GM18502 (cell line): ENCODE data around the gene CACNA2D2.

ENCODE experiments used
- ATAC-seq: cut with Tn5 transposase; IDR thresholded peaks from one replicate; pipeline ENCODE4 v1.9.1; 2021; ENCODE audit warnings: mild to moderate bottlenecking; ENCODE audit not compliant: unreplicated experiment, poor library complexity

Gene CACNA2D2

DNA sequence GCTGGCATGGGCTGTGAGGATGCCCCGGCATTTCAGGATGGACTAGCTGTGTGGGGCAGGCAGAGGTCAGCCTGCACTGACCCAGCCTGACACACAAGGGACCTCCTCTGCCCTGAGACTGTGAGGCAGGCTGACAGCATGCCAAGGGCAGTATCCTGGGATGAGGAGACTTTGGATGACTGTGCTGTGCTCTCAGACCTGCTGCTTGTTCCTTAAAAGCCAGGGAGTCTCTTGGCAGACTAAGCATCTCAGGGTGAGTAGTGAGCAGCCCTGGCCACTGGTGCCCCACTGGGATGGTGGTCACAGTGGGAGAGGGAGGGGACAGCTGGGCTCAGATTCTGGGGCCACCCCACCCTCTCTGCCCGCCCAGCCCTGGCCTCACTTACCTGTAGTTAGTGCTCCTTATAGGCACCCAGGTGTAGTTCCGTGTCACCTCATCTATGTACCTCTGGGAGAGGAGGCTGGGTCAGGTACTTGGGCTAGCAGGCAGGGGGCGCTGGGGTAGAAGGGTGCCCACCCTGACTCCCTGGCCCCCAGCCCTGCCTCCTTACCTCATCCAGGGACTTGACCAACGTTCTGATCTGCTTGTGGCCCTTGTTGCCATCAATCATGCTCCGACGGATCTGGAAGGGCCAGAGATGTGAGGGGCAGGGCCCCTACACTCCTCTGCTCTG lies 128.0 kb downstream of the CACNA2D2 start:
- ATAC-seq: no peak

DNA sequence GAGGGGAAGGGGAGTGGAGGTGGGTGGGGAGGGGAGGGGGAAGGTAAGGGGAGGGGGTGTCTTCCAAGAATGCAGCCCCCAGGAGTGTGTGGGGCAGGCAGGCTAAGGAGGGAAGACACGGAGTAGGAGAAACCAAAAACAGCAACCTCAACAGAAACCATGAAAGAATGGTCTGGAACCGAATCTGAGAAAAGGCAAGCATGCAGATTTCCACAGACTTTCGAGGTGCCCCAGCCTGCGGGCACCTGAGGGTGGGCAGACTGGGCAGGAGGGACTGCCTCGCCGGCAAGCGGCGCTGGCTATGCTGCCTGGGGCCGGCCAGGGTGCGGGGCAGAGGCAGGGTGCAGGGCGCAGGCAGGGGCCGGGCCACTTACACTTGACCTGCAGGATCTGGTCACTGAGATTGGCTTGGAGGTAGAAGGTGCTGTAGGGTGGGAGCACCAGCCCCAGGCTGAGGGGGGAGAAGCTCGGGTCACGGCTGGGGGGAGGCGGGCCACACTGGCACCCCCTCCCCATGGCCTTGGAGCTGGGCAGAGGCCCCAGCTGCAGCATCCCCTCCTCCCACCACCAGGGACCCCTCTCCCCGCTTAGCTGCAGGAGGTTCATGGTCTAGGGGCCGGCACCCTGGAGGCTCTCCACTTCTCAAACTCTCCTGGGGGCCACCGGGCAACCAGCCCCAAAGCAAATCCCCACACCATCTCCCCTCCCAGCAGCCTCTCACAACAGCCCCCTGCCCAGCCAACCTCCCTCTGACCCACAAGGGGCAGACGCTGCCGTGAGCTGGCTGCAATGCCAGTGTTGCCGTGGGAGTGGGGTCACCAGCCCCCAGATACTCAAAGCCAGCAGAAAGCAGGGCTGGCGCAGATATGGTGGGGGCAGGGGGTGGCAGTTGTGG lies 128.8 kb downstream of the CACNA2D2 start:
- ATAC-seq: no peak

DNA sequence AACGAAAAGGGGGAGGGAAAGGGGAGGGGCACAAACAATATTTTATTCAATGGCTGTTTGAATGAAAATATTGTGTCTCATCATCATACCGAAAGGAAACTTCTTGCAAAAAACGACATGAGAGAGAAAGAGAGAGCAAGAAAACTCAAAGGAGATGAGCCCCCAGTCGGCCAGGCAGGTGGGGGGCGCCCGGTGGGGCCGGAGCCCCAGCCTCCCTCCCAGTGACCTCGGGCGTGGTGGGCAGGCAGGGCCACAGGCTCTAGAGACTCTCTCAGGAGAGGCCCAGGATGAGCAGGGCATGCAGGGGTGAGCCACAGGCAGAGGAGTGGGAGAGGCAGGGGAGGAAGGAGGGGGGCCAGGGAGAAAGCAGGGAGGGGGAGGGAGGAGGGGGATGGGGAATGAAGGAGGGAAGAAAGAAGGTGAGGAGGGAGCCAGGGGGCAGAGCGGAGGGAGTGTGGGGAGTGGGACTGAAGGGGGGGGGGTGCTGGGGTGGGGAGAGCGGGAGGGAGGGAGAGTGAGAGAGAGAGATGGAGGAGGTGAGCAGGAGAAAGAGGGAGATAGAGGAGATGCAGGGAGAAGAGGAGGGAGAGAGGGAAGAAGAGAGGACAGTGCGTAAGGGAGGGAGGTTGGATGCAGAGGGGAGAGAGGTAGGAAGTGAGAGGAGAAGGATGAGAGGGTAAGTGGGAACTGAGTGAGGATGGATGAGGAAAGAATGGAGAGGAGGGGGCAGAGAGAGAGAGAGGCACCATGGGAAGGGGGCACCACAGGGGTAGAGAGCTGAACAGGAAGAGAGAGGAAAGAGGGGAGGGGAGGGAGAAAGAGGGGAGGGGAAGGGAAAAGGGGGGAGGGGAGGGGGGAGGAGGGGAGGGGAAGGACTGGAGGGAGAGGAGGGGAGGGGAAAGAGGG lies 130.0 kb downstream of the CACNA2D2 start:
- no peak for ATAC-seq

DNA sequence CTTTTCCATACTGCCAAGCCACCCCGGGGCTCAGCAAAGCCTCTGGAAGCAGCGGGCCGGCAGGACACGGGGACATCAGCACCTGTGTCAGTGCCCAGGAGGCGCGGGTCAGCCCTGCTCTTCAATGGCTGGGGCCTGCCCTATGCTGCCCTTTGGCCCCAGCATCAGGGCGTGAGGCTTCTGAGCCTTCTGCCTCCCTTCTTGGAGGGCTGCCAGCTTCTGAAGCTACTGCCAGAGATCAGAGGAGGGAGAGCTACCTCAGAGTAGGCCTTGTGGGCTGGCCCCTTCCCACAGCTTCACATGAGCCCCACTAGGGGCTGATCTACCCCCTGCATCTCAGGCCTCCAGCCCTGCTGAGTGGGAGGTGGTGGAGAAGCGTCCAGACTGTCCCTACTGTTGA lies 131.1 kb downstream of the CACNA2D2 start:
- ATAC-seq: no peak

DNA sequence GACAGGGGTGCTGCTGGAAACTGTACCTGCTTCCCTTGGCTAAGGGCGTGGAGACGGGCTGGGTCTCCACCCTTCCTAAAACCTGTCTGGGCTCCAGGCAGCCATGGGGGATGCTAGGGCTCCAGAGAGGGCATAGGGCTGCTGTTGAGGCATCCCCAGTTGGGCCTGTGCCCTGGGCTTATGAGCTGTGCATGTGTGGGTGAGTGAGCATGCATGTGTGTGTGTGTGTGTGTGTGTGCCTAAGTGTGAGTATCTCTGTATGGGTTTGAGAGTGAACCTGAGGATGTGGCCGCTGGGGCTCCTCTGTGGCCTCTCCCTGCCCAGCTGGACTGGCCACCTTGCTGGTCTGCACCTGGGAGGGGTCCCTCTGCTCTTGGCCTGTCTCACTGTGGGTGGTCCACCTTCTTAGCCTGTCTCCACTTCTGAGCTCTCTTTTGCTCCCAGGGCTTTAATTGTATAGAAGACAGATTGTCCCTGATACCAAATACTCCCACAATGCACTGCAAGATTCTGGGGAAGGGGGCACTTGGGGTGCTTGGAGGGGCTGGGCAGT lies 132.2 kb downstream of the CACNA2D2 start:
- ATAC-seq: no peak

DNA sequence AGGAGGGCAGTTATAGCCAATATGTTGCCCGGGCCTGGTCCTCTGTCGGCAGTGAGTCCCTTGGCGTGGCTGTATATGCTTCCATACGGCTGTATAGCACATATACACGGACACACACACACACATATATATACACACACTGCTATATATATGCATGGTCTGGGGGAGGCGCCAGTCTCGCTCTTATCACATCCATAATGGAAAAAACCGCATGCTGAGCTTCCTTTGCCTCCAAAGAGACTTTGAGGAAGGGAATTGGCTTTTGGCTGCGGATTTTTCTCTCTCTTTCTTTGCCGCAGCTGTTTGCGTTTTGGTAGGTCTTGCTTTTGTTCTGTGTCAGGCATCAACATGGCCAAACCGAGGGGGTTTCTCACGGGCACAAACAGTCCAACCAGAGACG lies 132.8 kb downstream of the CACNA2D2 start:
- ATAC-seq: no peak

DNA sequence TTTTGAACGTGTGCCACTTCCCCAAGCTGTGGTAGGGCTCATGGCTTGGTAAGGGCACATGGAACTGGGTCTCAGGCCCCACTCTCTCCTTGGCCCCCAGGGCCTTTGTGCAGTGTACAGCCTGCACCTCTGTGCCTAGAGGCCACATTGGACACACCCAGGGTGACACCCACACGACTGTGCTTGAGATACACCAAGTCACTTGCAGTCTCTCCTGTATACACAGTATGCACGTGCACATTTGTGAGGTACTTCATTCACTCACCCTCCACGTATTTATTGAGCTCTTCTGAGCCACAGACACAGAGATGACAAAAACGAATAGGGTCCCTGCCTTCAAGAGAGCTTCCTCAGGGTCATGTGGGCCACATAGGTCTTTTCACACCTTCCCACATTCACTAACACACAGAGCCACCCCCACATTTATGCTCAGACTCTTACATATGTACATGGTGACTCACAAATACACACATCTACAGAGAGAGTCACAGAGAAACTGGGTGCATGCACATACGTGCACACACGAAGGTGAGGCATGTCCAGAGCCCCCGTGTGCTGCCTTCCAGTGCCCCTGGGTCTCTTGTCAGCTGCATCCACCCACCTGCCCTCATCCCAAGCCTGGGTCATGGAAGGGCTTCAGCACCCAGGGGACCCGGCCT lies 134.3 kb downstream of the CACNA2D2 start:
- ATAC-seq: no peak

DNA sequence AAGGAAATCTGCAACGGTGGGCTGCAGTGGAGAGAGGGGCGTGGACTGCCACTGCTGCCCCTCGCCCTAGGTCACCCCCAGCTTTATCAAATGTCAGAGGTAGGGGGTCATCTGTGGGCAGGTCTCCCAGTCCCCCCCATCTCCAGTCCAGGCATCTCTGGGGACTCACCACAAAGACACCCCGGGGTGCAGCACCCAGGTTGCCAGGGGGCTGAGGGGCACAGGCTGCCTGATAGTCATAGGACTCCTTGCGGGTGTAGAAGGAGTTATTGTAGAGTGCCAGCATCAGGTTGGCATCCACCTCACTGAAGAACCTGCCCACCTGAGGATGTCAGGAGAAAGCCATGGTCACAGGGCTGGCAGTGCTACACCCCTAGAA lies 137.6 kb downstream of the CACNA2D2 start:
- ATAC-seq: no peak

DNA sequence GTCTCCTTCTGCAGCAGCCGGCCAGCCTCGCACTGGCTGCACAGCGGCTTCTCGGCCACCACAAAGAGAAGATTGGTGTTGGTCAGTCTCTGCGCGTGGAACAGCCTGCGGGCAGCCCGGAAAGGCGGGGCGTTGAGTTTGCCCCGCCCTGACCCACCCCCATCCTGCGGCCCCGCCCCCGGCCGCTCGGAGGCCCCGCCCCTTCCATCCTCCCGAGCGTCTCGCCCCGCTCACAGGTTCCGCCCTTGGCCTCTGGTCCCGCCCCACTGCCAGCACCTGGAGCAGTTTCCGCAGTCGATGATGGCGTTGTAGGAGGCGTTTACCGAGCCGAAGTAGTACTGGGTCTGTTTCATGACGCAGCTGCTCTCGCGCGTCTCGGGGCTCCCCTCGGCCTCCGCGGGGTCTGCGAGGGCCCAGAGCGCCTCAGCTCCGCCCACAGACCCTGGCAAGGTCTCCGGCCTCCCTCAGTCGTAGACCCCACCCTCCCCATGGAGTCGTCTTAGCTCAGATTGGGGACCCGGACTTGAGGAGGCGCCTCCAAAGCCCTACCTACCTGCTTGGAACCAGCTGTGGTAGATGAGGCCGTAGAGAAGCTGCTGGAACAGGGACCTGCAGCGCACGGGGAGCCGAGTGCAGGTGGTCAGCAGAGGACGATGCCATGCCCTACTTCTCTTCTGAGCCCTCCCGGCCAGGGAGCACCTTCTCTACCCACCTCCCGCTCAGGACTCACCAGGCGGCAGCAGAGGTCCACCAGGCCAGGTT lies 138.2 kb downstream of the CACNA2D2 start:
- peak; percentile 89 for ATAC-seq

DNA sequence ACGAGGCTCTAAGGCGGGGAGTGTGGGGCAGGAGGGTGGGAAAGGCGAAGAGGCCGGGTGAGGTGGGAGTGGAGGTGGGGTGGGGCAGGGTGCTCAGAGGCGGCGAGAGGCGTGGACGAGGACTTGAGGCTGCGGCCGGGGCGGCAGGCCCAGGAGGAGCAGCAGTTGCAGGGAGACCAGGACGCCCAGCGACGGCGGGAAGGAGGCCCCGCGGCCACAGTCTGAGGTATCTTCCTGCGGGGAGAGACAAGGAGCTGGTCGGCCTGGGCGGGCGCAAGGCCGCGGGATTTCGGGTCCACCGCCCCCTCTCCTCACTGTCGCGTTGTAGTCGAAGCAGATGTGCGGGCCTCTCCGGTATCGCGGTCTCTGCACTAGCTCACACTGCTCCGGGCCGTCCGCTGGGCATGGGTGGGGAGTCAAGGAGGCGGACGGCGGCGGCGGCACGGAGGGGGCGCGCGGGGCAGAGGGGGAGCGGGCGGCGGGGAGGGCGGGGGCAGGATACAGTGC lies 138.8 kb downstream of the CACNA2D2 start:
- no peak for ATAC-seq

DNA sequence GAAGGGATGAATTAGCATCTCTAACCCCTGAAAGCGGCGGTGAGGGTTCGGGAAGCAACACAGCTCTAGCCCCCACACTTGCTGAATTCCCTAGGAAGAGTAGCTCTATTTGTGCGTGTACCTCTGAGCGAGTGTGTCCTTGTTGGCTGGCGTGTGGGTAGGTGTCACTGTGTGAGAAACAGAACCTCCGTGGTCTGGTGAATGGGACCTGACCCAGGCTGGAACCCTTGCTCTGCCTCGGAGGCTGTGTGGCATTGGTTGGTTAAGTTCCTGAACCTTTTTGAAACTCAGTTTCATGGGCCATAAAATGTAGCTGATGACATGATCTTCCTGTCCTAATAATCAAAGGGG lies 143.7 kb downstream of the CACNA2D2 start:
- peak; percentile 21 for ATAC-seq

DNA sequence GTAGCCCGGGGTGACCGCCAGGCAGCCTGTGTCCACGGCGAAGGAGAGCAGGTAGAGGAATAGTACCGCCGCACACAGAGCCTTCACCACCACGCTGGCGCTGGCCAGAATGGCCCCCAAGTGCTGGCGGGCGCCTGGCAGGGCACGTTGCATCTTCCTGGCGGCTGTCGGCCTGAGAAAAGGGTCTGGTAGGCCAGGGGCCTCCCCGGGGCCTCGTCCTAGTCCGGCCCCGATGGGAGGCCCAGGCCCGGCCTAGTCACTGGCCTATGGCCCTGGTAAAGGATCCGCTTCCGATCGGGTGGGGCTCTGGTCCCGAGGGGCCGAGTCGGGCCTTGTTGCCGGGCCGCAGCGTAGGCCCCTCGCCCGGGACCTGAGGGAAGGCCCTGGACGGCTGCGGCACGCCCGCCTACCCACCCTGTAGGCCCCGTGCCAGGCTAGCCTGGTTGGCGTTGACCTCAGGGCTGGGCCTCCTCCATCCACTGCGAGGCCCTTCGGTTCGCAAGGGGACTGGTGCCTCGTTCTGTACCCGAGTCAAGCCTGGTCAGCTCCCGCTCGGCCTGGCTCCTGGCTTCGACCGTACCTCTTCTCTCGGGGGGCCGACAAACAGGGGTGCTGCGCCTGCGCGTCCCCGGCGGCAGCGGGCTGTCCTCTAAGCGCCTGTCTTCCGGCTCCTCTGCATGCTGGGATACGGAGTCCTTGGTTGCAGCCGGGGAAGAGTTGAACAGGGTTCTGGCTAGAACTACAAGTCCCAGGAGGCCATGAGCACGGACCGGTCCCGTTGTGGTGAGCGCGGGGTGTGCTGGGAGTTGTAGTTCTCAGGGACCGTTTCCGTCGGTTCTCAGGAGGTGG lies 144.3 kb downstream of the CACNA2D2 start, which contains the start of gene TMEM115:
TSS of gene TMEM115 (minus strand) at position 611 of the 849 bp plus-strand sequence. CDS start at position 153, 458 bp downstream.
- peak; percentile 99 for ATAC-seq

DNA sequence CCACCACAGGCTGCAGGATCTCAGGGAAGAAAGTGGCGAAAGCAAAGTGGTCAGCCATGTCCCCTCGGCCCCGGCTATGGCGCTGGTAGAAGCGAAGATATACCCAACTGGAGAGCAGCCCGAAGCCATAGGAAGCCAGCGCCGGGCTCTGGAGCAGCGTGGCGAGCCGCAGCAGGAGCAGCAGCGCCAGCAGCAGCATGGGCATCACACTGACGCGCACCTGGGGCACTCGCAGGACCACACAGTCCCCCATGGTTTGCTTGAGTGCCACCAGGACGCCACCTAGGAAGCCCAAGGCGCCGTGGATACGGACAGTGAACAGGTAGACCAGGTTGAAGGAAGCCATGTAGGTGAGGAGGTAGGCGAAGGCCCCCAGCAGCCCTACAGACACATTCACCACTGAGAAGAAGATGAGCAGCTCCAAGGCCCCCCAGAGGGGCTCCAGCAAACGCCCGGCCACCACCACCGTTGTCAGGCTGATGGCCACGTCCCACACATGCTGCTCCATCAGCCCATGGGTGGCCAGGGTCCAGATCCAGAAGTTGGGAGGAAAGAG lies 145.0 kb downstream of the CACNA2D2 start:
- no peak for ATAC-seq

DNA sequence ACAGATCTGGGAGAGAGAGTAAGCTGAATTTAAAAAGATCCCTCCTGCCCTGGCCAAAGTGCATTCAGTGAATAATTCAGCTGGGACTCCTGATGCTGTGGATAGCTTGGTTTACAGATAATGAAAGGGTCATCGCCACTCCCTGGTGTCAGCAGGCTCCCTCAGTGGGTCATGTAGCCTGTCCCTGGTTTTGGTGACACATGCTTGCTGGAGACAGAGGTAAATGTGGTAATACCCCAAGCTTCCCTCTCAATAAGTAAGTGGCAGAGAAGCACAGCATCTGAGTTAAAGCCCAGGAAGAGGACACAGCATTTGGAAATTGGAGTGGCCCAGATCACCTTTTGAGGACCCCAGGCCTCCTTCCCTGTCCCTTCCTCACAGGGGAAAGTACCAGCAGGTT lies 146.0 kb downstream of the CACNA2D2 start:
- ATAC-seq: no peak

DNA sequence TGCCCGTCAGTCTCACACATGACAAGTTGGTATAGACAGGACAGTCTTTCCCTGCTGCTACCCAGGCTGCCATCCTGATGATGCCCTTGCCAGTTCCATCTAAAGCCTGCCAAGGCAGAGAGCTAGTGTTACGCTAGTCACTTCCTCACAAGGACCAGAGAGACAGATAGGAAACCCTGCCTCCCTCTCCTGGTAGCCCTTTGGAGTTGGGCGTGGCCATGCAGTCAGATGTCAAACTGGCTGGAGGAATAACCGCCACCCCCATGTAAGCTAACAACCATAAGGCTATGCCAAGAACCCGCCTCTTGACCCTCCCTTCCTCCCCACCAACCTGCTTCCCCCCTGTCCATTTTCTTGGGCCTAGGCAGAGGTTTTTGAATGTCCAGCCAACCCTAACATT lies 146.9 kb downstream of the CACNA2D2 start:
- no peak for ATAC-seq

DNA sequence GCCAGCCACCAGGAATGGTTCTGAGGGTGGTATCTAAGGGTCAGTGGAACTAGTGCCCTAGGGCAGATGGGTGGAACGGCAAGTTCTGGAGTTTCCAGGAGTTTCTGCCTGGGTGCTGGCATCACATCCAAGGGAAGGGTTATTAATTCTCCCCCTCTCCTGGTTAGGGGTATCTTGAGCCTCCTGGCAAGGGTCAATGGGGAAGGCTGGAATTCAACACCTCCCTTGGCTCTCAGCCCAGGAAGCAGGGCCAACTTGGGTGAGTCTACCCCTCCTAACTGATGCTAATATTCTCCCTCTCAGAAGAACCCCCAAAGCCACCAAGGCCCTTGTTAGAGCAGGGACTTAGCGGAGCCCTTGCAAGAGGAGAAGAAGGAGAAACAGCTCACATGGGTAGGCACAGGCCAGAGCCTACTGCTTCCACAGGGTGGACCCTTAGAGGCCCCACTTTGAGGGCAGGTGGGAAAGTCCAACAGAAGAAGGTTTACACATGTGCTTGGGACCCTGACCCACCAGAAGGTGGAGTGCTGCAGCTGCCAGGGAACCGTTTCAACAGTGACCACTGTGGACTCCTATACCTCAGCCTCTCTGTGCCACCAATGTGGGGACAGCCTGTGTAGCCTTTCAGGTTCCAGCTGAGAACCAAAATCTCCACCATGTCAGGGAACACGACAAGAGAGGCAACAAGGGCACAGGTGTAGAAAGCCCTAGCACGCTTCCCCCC lies 147.4 kb downstream of the CACNA2D2 start:
- no peak for ATAC-seq

DNA sequence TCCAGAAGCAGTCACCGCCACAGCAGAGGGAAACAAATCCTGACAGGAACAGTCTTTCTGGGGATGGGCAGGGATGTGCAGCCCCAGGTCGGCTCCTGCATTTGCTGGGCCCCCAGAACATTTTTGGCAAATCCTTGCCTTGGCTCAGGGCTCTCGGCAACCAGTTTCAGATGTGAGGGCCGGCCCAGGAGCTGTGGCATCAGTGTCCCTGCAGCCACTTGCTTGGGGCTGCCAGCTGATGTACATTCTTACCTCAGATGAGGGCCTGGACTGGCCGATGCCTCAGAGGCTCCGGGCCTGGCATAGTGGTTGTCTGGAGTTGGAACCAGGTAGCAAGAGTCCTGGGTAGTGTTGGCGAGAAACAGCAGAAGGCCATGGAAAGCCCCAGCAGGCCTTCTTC lies 148.6 kb downstream of the CACNA2D2 start:
- no peak for ATAC-seq
